Skeletal muscle tissue (tissue), 4 donors: ENCODE measurements around the gene AKAP6. TPM values are rescaled to one million over a fixed set of nuclear protein-coding genes. Genes with fewer than 3 reads are reported as not detected.

ENCODE experiments used
- H3K27ac ChIP-seq: one replicate; pipeline ENCODE4 v1.7.0; 2013; ENCODE audit warnings: mild to moderate bottlenecking, low read depth, low read length, inconsistent platforms
- H3K27me3 ChIP-seq, 3 donors: one replicate each; pipeline ENCODE4 v1.7.0; 2013; ENCODE audit warnings: low read length in 3 of 3; ENCODE audit not compliant: control insufficient read depth in 3 of 3, insufficient read depth in 3 of 3
- H3K36me3 ChIP-seq, 3 donors: one replicate each; pipeline ENCODE4 v1.7.0; 2013; ENCODE audit warnings: low read length in 3 of 3; ENCODE audit not compliant: control insufficient read depth in 3 of 3, insufficient read depth in 3 of 3
- H3K4me1 ChIP-seq, 3 donors: one replicate each; pipeline ENCODE4 v1.7.0; 2013; ENCODE audit warnings: low read length in 3 of 3, mild to moderate bottlenecking in 3 of 3; ENCODE audit not compliant: control insufficient read depth in 3 of 3, insufficient read depth in 3 of 3
- H3K4me3 ChIP-seq, 3 donors: one replicate each; pipeline ENCODE4 v1.7.0; 2013; ENCODE audit warnings: low read length in 3 of 3
- H3K9ac ChIP-seq, 3 donors: one replicate each; pipeline ENCODE4 v1.7.0; 2013; ENCODE audit warnings: low read length in 3 of 3, mild to moderate bottlenecking in 3 of 3, moderate library complexity in 2 of 3, low read depth in 1 of 3
- H3K9me3 ChIP-seq, 3 donors: one replicate each; pipeline ENCODE4 v1.7.0; 2013; ENCODE audit warnings: low read length in 3 of 3; ENCODE audit not compliant: control insufficient read depth in 3 of 3
- total RNA-seq: library from RNA; depleted of rRNA; stranded (reverse); fragments of >200 nt; gene quantifications from one replicate; pipeline ENCODE4 v1.2.3, GENCODE V29; 2014
- donor health status: Osteomylitis.

AKAP6 gene
- total RNA-seq, 1 donor from 2014 or later = 102 TPM

GRCh38 chr14:32311294-32312009, 17.6 kb upstream of the AKAP6 start:
- no peak overlapping the region for H3K9ac ChIP-seq
- no peaks in the 10 kb centered on the region for H3K27me3 ChIP-seq
- no peak overlapping the region for H3K27ac ChIP-seq

DNA sequence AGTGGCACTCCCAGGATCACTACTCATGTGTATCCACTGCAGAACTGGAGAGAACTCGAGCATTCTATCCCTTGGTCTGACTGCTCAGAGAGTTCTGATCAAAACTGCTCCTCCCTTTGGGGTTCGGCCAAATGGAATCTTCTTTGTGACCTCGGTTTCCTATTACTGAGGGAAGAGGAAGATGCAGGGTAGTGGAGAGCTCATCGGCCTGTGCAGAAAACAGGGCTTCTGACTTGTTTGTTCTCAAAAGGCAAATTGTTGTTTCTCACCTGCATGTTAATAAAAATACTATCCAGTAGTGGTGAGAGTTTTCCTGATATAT, 17.1 kb upstream of the AKAP6 start:
- Histone ChIP-seq H3K9ac (no peak overlapping the region), H3K4me3 (no peak overlapping the region), H3K27ac (no peak overlapping the region), H3K27me3 (no peaks in the 10 kb centered on the region), H3K4me1 (peaks cover 2 to 9% (median 7%) of the 10 kb centered on the region in 3 donors), H3K9me3 (no peaks in the 10 kb centered on the region), H3K36me3 (no peaks in the 10 kb centered on the region)

More at GRCh38 chr14:32311294-32312009, 17.6 kb upstream of the AKAP6 start:
- Histone ChIP-seq H3K9me3 (no peaks in the 10 kb centered on the region), H3K36me3 (no peaks in the 10 kb centered on the region), H3K4me1 (peaks cover 2 to 9% (median 7%) of the 10 kb centered on the region in 3 donors), H3K4me3 (no peak overlapping the region)

DNA sequence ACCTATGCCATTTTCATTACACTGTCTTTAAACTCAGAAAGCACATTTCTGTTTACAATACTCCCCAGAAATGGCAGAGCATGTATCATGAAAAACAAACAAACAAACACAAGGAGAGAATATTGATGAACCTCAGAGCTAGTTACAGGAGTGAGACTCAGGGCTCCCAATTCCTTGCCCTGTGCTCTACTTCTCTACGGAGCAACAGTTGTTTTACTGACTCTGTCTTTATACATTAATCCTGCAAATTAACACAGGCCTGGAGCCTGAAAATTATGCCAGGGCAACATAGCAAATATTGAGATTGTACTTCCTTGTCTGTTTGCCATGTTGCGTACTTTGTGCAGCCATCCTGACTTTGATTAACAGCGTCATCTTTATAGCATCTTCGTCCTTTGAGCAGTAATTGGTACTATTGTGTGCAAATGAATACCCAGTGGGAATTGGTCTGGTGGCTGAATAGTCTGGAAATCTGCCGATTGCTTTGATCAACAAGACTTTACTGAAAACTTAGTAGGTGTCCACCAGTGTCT, 15.2 kb upstream of the AKAP6 start:
- Histone ChIP-seq H3K9me3 (no peaks in the 10 kb centered on the region), H3K4me3 (no peak overlapping the region), H3K36me3 (no peaks in the 10 kb centered on the region), H3K27me3 (no peaks in the 10 kb centered on the region), H3K27ac (no peak overlapping the region), H3K9ac (no peak overlapping the region), H3K4me1 (peaks cover 2 to 9% (median 7%) of the 10 kb centered on the region in 3 donors)

DNA sequence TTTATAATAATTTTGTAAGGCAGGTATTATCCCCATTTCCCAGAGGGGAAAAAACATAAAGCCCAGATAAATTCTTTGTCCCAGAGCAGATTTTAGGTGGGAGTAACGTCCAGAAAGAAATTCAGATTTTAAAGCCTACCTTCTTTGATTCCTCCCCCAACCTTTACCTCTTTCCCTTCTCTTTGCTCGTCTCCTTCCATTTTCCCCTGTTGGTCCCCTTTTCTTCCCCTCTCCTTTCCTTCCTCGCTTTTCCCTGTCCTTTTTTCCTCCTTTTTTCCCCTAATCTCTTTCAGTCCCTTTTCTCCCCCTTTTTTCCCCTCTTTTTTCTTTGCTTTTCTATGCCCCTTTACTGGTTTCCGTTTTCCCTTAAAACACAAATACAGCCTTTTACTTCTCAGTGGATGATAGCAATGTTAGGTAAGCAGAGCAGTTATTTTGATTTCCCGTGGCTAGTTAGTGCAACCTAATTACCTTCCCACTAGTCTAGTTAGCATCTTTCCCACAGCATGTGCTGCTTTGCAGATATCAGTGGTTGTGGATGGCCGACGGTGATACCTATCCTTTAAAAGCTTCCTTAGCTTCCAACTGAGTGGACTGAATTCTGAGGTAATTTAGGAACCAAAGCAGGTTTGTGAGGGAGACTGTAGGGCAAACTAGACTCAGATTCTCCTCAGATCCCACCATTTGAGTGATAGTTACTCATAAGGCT, 10.9 kb upstream of the AKAP6 start:
- H3K27me3 ChIP-seq = no peaks in the 10 kb centered on the region
- no peaks in the 10 kb centered on the region for H3K9me3 ChIP-seq
- H3K9ac ChIP-seq = no peak overlapping the region
- H3K4me3 ChIP-seq = no peak overlapping the region
- no peak overlapping the region for H3K27ac ChIP-seq
- no peaks in the 10 kb centered on the region for H3K36me3 ChIP-seq
- no peaks in the 10 kb centered on the region for H3K4me1 ChIP-seq

DNA sequence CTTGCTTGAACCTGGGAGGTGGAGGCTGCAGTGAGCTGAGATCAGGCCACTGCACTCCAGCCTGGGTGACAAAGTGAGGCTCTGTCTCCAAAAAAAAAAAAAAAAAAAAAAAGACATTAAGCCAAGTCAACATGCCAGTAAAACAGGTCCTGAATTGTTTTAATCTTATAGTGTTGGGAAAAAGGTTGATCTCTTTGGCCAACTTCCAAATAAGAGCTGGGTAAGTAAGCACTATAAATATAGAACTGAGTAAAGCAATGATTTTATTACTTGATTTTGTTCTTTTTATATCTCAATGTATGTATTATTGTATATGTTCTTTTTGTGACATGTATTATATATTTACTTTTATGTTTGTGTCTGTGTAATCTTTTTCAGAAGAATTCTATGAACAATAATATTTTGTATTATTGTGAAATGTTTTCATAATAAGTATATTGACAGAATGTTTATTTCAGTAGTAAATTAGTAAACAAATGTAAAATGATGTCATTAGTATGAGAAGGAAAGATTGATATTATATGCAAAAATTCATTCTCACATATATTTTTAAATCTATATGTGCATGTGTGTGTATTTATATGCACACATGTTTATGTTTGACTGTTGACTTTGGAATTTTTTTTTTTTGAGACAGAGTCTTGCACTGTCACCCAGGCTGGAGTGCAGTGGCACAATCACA, 9.6 kb upstream of the AKAP6 start:
- no peaks in the 10 kb centered on the region for H3K9me3 ChIP-seq
- H3K4me3 ChIP-seq = no peak overlapping the region
- no peak overlapping the region for H3K27ac ChIP-seq

DNA sequence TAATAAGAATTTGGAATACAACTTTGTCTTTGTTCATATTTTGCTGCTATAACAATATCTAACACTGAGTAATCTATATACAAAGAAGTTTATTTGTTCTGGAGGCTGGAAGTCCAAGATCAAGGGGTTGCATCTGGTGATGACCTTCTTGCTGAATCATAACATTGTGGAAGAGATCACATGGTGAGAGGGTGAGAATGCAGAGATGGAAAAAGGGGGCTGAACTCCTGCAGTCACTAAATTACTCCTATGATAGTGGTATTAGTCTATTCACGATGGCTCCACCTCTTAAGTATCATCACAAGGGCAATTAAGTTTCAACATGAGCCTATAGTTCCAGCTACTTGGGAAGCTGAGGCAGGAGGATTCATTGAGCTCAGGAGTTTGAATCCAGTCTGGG, 4.5 kb upstream of the AKAP6 start:
- Histone ChIP-seq H3K9ac (no peak overlapping the region), H3K27ac (no peak overlapping the region), H3K9me3 (no peaks in the 10 kb centered on the region), H3K4me3 (no peak overlapping the region), H3K27me3 (no peaks in the 10 kb centered on the region), H3K4me1 (no peaks in the 10 kb centered on the region), H3K36me3 (no peaks in the 10 kb centered on the region)

More for the DNA sequence above, 9.6 kb upstream of the AKAP6 start:
- no peaks in the 10 kb centered on the region for H3K36me3 ChIP-seq
- no peak overlapping the region for H3K9ac ChIP-seq
- H3K27me3 ChIP-seq = no peaks in the 10 kb centered on the region
- H3K4me1 ChIP-seq = no peaks in the 10 kb centered on the region

DNA sequence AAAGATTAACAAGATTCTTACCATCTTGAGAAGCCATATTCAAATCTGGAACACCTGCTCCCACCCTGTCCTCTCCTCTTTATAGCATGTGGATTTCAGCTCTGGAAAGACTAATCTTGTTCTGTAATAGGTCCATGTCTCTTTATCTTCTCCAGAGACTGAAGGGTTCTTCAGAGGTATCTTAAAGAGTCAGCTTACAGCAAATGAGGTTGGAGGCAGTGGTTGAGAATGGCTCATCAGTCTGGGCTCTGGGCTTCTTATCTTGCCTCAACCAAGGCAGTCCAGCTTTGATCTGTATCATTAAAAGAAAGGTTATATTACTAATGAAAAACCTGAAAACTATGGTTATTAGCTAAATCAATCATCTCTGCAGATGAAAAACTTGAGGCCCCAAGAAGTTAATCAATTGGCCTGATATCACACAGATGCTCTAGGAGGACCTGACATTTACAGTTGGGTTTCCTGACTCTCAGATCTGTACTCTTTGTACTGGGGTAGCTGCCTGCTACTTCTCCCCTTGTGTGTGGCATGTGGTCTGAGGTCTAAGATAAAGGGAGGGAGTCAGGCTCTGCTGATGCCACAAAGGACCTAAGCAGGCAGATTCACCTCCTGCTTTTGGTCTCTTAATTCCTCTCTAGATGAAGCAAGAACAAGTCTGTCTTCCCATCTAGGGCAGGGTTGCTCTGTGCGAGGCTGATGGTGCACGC, 1.7 kb upstream of the AKAP6 start:
- no peaks in the 10 kb centered on the region for H3K27me3 ChIP-seq
- H3K9ac ChIP-seq = no peak overlapping the region
- no peaks in the 10 kb centered on the region for H3K36me3 ChIP-seq

GRCh38 chr14:32329690-32330285, 690 bp downstream of the AKAP6 start:
- no peaks in the 10 kb centered on the region for H3K27me3 ChIP-seq
- no peak overlapping the region for H3K27ac ChIP-seq
- H3K4me1 ChIP-seq = peaks cover 0 to 4% (median 0%) of the 10 kb centered on the region in 3 donors
- H3K9me3 ChIP-seq = no peaks in the 10 kb centered on the region
- H3K4me3 ChIP-seq = no peak overlapping the region
- no peaks in the 10 kb centered on the region for H3K36me3 ChIP-seq
- peak overlapping the region in 1 of 3 donors; percentile 12 for H3K9ac ChIP-seq

More for the DNA sequence above, 1.7 kb upstream of the AKAP6 start:
- no peak overlapping the region for H3K27ac ChIP-seq
- H3K9me3 ChIP-seq = no peaks in the 10 kb centered on the region
- no peak overlapping the region for H3K4me3 ChIP-seq
- H3K4me1 ChIP-seq = peaks cover 0 to 4% (median 0%) of the 10 kb centered on the region in 3 donors

DNA sequence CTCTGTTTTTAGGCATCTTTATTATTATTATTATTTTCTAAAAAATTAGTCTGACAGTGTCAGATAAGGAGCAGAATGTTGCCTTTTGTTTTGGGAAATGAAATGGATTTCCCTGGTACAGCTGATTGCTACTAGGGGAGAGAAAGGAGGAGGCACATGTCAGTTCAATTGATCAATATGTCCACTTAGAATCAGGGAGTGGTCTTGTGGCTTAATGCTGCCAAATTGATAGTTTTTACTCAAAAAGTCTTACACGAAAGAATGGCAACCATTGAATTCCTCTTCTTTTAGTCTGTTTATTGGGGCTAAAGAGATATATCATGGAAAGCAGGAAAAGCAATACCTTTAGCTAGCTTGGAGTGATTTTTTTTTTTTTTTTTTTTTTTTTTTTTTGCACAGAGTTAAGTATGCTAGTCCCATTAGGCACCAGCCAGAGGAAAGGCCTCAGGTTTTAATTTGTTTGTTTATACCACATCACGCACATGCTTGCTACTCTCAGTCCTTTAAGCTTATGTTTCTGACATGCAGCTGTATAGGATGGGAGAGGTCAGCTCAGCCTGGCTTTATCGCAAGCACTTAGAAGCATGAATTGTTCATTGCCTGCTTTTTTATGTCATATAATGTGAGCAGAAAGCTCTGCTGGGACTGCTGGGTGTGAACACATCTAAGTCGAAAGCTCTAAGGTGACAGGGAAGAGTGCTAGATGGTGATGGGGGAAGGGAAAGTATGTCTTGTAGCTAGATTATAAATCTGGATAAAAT, 1.4 kb downstream of the AKAP6 start:
- Histone ChIP-seq H3K27ac (no peak overlapping the region), H3K9ac (no peak overlapping the region), H3K9me3 (no peaks in the 10 kb centered on the region), H3K27me3 (no peaks in the 10 kb centered on the region), H3K4me3 (no peak overlapping the region), H3K36me3 (no peaks in the 10 kb centered on the region), H3K4me1 (peaks cover 0 to 4% (median 0%) of the 10 kb centered on the region in 3 donors)
